SU-DHL-6 (cell line): Measurements from ENCODE around the gene GUCY1A2.

ENCODE experiments used
- CTCF ChIP-seq: fragments of 200-600 bp; sonication (generic); IDR thresholded peaks from one replicate; pipeline ENCODE4 v1.5.1; 2017; ENCODE audit warnings: antibody characterized with exemption, mild to moderate bottlenecking, low read length, moderate library complexity; ENCODE audit not compliant: insufficient read depth, poor library complexity, severe bottlenecking
- EZH2phosphoT487 ChIP-seq: fragments of 200-600 bp; sonication (generic), shearing (Covaris generic); conservative IDR thresholded peaks from 2 replicates; pipeline ENCODE4 v1.6.1; 2018; ENCODE audit warnings: mild to moderate bottlenecking, antibody characterized with exemption, low read length, moderate library complexity, mixed read lengths

- TF ChIP-seq CTCF (no peak), EZH2phosphoT487 (no peak)
These were observed 58.9 kb downstream of the GUCY1A2 start for GRCh38 chr11:106959386-106959785.
